Measurements from ENCODE around the gene HRG.
"Not testable (repeated sequence)": the region's sequence is repeated elsewhere in the genome, so short reads cannot be mapped to it uniquely, and the experiment has no call there.

The HRG gene, protein sequence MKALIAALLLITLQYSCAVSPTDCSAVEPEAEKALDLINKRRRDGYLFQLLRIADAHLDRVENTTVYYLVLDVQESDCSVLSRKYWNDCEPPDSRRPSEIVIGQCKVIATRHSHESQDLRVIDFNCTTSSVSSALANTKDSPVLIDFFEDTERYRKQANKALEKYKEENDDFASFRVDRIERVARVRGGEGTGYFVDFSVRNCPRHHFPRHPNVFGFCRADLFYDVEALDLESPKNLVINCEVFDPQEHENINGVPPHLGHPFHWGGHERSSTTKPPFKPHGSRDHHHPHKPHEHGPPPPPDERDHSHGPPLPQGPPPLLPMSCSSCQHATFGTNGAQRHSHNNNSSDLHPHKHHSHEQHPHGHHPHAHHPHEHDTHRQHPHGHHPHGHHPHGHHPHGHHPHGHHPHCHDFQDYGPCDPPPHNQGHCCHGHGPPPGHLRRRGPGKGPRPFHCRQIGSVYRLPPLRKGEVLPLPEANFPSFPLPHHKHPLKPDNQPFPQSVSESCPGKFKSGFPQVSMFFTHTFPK

DNA sequence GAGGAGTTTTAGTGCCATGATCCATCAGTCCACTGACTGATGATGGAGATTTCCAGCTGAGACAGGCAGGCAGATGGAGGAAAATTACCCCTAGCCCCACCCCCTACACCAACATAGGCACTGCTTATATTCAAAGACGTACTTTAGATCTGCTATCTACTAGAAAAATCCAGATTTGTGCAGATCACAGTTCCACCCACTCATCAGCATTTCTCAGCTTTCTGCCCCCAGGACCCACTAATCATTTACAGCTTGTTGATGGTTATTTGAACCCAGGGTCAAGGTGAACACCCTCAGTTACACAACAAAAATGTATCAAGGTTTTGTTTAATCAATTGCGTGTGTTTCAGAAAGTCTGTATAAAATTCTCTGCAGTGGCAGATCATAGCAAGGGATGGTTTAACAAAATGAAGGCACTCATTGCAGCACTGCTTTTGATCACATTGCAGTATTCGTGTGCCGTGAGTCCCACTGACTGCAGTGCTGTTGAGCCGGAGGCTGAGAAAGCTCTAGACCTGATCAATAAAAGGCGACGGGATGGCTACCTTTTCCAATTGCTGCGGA lies at the start of gene HRG:
TSS of gene HRG (plus strand) at position 390 of the 564 bp plus-strand sequence. CDS start at position 408, 18 bp downstream.
- no peak for DNase-seq

DNA sequence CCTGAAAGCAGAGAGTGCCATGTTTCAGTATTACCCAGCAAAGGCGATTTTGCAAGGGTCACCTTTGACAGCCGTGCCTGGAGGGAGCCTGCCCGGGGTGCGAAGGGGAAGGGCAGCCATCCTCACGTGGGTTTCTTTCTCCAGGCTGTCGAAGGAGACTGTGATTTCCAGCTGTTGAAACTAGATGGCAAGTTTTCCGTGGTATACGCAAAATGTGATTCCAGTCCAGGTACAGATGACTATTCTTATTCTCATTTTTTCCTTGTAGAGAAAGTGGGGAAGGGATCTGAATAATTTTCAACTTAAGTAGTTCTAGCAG lies 49.6 kb upstream of the HRG start:
- no peak for DNase-seq

DNA sequence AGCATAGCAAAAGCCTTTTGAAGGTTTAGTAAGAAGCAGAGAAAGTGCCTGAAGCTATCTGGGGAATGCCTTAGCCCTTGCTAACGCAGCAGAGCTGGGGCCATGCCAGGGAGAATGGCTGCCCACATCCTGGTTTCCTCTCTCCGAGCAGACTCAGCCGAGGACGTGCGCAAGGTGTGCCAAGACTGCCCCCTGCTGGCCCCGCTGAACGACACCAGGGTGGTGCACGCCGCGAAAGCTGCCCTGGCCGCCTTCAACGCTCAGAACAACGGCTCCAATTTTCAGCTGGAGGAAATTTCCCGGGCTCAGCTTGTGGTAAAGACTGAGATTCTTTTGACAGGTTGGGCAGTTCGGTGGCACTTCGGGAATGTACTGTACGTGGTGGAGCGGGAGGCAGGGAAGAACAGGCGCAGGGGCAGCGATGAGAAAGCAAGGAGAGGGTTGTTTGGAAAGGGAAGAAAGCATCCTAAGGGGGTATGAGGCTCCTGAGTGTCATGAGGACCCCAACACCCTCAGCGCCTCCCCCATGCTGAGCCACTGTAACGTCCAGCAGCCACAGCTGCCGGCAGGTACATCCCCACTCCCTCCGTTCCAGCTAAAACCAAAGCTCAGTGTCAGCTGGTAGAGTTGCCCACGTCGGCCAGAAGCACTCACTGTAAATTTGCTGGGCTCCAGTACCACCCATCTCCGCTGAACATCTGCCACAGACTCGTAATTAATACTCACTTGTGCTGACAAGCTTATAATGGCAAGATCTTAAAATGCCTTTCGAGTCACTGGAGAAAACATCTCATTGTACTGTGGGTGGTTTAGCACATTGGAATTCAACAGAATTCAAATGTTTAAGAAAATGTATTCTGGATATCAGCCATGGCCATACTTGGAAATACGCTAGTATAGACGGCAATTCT lies 48.5 kb upstream of the HRG start:
- DNase-seq, result peak; percentile 57

DNA sequence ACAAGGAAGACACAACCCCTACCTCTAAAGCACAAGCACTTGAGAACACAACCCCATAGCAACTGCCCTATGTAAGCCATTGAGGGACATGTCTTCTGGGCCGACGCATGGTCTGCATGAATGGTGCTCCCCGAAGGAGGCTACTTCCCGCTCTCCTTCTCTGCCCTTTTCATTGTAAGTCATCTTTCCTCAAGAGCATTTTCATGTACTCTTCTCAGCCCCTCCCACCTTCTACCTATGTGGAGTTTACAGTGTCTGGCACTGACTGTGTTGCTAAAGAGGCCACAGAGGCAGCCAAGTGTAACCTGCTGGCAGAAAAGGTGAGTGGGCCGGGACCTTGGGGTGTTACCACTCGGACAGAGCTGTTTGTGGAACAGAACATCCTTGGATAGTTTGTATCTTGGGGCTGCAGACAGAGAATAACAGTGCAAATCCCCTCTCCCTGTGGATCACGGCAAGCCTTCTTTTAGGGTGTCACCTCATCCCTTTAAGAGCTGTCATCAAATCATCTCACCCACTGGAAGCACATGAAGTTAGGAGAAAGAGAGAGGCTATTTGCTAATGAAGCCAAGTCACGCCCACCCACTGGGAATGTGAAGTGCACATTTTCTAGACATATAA lies 47.4 kb upstream of the HRG start:
- DNase-seq, result no peak

DNA sequence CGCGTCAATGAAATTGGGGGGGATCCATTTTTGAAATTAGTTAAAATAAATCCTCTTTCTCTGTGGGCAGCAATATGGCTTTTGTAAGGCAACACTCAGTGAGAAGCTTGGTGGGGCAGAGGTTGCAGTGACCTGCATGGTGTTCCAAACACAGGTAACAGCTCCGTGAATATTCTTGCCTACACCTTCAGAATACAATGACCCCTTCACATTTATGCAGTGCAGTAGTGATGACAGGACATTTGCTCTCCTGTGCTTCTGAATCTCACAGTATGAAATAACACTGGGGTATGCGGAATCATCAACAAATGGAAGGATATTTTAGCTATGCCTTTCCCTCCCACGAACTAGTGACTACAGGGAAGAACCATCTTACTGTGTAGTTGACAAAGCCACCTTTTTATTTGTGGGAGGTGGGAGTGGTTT lies 46.0 kb upstream of the HRG start:
- no peak for DNase-seq

DNA sequence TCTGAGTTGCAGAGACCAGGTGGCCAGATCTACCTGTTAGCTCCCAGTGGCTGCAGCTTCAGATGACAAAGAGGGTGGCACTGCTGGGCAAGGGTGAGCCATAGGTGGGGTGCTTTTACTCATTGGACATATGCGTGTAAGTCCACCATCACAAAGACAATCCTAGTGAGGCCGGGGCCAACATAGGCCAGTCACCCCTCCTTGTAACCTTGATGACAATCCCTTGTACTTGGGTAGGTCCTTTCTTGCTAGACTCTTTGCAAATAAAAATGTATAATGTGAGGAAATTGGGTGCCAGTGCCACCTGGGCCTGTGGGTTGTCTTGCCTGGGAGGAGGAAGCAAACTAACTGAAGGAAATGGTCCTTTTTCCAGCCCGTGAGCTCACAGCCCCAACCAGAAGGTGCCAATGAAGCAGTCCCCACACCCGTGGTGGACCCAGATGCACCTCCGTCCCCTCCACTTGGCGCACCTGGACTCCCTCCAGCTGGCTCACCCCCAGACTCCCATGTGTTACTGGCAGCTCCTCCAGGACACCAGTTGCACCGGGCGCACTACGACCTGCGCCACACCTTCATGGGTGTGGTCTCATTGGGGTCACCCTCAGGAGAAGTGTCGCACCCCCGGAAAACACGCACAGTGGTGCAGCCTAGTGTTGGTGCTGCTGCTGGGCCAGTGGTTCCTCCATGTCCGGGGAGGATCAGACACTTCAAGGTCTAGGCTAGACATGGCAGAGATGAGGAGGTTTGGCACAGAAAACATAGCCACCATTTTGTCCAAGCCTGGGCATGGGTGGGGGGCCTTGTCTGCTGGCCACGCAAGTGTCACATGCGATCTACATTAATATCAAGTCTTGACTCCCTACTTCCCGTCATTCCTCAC lies 45.4 kb upstream of the HRG start:
- no peak for DNase-seq

DNA sequence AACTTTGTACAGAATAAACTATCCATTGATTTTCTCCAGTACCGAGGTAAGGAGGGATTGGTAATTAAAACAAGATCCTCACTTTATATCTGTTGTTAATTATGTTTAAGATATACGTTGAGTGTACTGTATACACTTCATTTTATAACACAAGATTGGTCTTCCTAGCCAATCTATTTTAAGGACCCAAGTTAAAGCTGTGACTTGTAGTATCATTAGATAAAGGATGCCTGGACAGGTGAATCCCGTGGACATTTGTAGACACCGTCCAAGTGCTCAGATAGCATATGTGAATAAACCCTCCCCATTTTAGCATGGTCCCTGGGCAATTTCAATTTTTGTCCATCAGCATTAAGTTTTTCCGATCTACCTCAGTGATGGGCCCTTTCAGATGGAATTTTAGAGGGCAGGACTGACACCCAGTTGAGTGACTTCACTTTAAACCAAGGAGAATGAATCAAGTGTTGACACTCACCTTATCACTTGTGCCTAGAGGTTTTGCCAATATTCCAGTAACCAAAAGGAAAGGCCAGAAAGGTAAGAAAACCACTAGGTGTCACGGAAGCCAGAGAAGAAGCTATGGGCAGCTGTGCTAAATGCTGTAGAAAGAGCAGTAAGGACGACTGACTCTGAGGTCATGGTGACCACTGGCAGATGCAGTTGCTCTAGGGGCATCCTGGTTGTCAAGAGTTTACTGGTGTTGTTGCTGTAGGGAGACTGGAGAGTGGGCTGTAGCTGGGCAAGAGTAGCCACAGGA lies 43.7 kb upstream of the HRG start:
- DNase-seq, result no peak

DNA sequence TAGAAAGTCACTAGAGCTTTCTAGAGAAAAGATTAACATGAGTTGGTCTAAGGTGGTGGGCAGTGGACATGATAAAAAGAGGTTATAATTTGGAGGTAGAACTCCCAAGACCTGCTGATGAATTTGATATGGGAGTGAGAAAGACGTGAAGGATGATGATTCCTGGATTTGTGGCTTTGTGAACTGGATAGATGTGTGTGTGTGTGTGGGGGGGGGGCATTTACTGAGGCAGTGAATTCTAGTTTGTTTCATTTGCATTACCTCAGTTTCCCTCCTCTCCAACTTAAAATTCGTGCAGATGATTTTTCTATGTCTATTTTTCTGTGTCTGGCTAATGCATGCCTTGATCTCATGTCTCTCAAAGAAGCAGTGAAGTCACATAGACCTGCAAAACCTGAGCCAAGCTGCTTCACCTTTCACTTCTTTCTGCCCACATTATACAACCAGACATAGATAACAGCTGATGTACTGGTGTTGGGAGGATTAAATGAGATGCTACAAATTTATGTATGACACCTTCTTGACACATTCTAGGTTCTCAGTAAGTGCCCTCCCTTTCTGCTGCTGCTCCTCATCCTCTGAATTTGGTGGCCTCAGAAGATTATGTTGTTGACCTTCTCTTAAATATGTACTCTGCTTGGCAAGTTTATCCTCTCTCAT lies 43.0 kb upstream of the HRG start:
- no peak for DNase-seq

DNA sequence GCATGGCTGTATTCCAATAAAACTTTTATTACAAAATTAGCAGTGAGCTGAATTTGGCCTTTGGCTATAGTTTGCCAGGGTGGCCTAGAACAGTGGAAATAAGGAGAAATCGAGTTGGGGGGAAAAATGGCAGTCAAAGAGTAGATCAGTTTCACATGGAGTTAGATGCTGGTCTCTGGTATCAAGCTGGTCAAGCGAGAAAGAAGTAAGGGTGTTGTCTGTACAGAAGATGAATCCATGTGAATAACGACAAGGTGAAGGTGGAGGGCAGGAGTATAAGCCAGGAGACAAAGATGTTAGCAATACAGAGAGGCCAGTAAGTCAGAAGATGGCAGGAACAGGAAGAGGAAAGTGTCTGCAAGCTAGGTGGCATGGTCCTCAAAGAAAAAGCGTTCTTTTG lies 41.2 kb upstream of the HRG start:
- no peak for DNase-seq

DNA sequence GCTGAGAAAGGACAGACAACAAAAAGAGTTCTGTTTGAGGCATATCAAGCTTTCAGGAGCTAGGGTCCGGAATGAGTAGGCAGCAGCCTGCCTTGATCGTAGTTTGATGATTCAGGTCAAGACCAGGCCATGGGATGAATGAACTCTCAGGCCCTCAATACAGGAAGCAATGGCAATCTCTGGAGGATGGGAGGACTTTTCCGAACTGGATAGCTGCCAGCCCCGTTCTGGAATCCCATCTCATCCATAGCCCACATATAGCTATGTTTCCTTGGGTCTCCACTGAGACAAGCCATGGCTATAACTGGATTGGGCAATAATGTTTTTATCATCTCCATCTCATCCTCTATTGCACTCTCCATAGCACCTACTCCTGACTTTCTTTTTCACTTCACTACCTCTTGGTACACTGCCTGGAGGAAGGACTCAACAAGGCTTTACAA lies 40.2 kb upstream of the HRG start:
- no peak for DNase-seq

DNA sequence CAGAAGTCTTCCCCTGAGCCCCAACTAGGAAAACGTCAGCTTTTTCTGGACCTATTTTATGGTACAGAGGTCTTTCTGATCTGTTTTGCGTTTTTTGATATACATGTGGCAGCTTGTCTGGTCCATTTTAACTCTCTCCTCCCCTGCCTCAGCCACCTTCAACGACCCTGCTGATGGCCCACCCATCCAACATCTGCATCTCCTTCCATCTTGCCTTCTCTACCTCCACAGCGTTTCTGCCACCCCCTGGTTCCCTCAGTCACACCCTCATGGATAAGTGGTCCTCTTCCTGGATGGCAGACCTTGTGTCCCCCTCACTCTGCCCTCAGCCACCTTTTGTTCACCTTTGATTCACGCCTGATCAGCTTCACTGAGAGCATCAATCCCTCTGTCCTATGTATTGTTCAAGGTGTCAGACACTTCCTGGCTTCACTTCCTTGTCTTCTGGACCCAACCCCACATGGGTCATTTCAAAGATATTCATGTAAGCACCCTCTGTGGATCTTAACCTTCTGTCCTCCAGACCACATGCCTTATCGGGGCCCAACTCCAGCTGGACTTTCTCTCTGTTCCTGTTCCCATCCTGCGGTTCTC lies 39.5 kb upstream of the HRG start:
- no peak for DNase-seq

DNA sequence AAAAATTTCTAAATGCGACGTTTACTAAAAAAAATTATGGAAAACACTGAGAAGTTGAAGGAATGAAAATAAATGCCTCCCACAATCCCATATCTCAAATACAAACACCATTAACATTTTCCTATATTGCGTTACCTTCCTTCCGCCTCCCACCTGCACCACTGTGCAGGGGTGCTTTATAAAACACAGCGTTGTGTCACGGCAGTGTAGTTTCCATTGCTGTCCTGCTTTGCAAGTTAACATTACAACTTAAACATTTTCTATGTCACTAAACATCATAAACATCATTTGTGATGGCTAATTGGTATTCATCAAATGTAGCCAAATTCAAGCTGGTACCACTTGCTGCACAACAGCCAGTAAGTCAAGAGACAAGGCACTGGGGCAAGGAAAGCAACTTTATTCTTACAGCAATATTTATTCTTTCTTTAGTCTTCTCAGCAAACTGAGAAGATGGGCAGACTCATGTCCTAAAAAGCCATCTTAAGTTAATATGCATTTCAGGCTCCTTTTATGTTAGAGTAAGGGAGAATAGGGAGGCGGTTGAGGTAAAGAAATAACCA lies 37.9 kb upstream of the HRG start:
- no peak for DNase-seq

DNA sequence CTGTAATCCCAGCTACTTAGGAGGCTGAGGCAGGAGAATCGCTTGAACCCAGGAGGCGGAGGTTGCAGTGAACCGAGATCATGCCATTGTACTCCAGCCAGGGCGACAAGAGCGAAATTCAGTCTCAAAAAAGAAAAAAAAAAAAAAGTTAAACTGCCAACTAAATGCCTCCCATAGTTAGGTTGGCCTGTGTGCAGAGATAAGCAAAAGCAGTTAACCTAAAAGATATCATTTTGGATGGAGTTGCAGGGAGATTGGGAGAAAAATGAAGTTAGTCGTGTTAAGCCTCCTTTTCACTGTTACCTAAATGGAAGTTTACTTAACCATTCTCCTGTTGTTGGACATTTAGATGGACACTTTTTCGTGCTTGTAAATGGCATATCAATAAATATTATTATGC lies 37.1 kb upstream of the HRG start:
- DNase-seq, result no peak

DNA sequence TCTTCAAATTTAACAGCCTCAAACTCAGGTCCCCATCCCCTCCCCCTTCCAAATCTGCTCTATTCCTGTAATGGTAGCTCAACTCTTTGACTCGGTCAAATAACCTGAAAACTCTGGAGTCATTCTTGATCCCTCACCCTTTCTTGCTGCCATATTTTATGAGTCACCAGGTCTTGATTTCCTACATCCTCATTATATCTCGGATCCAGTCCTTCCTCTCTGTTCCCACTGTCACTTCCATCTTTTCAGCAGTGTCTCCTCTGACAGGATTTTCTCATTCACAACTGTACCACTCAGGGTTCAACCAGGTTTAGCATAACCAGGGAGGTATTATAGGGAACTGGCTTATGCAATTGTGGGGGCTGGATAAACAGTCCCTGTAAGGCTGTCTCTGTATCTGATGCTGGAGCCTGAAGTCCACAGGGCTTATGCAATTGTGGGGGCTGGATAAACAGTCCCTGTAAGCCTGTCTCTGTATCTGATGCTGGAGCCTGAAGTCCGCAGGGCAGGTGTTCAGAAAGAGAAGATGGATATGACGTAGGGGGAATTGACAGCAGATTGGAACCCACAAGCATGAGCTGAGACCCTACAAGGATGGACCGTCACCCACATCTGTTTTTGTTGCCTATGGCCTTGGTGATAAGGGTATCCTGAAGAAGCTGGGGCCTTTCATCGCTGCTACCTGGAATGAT lies 34.7 kb upstream of the HRG start:
- no peak for DNase-seq

DNA sequence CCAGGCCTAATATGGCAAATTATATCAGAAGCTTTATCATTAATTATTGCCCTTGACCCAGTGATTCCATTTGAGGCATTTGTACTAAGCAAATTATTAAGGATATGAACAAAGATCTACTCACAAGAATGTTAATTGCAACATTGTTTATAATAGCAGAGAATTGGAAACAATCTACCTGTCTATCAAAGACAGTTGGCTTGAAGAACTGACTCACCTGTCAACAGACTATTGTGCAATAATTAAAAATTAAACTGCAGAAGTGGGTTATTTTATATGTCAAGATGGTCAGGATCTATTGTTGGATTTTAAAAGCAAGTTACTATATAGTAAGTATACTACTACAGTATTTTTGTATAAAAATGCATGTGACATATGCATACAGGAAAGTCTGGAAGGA lies 32.3 kb upstream of the HRG start:
- no peak for DNase-seq

DNA sequence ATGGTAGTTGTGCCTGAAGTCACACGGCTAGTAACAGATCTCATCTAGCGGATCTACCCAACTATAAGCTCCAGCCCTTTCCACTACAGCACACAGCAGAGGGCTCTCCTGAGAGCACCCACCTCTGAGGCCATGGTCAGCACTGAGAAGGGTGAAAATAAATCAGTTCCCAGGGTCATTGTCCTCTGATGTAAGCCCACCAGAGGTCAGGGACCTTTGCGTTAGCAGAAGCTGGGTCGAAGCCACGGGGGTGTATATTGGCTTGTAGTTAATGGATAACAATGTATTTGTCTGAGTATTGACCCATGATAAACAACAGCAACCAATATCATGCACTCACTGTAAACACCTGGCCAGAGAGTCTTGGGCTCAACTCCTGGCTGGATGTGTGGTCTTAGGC lies 31.6 kb upstream of the HRG start:
- not testable (repeated sequence) for DNase-seq

DNA sequence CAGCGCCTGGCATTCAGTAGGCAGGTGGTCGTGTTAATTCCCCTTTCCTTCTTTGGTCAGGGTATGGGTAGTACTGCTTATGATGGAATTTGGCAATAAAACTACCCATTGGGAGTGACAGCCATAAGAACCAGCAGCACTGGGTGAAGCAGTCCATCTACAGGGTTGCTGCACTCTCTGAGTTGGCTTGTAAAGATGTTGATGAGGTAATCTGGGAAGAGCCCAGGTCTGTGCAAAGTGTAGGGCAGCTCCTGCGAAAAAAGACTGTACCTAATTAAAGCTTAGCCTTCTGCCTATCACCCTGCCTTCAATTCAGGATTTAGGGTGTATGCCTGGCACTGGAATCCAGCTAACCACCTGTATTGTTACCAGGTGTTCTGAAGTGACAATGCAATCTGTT lies 30.3 kb upstream of the HRG start:
- no peak for DNase-seq

DNA sequence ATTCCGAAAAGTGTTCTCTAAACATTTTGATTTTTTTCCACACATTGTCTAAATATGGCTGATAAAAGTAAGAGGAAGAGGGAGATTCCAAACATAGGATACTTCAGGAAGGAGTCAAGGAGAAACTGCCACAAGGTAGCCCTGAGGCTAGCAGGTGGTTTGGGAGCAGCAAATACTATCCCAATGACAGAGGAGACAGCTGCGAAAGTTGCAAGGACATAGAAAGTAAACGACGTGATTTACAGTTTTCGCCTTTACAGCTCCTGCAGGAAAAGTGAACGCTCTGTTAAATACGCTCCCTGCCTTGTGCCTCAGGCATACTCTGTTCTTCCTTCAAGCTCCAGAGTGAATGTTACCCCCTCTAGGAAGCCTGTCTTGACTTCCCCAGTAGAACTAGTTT lies 29.3 kb upstream of the HRG start:
- DNase-seq, result no peak

DNA sequence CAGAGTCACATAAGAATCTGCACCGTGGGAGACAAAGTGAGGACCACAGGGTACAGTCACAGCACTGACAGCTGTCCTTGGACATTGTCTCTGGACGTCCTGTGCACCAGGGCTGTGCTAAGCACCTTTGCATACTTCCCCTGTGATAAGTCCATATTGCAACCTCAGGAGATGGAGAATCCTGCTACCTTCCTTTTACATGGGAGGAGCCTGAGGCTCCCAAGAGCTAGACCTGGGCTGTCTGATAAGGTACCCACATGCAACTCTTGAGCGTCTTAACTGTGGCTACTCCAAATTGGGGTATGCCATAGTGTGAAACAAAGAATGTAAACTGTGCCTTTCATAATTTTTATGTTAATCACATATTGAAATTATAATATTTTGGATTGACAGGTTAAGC lies 28.1 kb upstream of the HRG start:
- DNase-seq, result no peak

Measured in GF-D8 (cell line).